ENCODE measurements around the gene F3. TPM values are rescaled to one million over a fixed set of nuclear protein-coding genes. Genes with fewer than 3 reads are reported as not detected.

F3 gene
- total and polyA plus RNA-seq, 2 donors (not counting 1 experiment from before 2014, with no cell fraction given): 0.25 TPM; not detected in 1

DNA sequence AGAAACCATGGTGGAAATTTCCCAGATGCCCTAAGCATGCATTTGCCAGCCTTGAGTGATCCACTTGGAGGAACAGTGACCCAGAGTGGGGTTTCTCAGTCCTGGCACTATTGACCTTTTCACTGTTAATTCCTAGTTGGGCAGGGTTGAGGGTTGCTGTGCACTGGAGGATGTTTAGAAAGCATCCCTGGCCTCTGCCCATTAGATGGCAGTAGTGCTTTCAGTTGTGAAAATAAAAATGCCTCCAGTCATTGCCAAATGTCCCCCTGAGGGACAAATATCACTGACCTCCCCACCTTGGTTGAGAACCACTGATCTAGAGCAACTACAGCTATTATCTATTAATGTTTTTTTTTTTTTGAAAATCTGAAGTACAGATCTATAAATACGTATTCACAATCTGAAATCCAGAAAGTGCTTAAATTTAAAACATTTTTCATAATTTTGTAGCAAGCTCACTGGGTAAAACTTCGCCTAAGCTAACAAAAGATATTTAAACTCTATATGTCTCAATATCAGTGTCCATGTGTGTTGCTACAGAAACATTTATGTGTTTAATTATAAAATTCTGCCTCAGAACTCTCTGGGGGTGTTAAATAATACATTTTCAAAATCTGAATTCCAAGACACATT, 27.3 kb downstream of the F3 start:
- Histone ChIP-seq H4K20me1 (ENCODE audit: control insufficient read depth, insufficient read depth, low read length, poor library complexity, severe bottlenecking) (no peaks in the 10 kb centered on the region), H3K4me3 (ENCODE audit: control extremely low read depth in 1 of 5, extremely low read depth in 1 of 5, insufficient read depth in 1 of 5, low read depth in 2 of 5, low read length in 4 of 5) (no peak overlapping the region), H3K4me1 (ENCODE audit: control insufficient read depth in 2 of 2, insufficient read depth in 2 of 2, low read length in 2 of 2) (no peaks in the 10 kb centered on the region), H3K79me2 (ENCODE audit: control insufficient read depth, insufficient read depth, low read length) (no peaks in the 10 kb centered on the region), H3K9ac (ENCODE audit: low read length) (no peak overlapping the region), H3K4me2 (replicated peaks; ENCODE audit: low read depth, low read length, poor library complexity, severe bottlenecking) (no peak overlapping the region), H2AFZ (ENCODE audit: insufficient read depth, low read depth, low read length, poor library complexity, severe bottlenecking) (no peak overlapping the region), H3K9me3 (ENCODE audit: control extremely low read depth in 1 of 3, control insufficient read depth in 2 of 3, insufficient read depth in 1 of 3, low read length in 2 of 3) (no peaks in the 10 kb centered on the region), H3K27me3 (replicated peaks in 1 of 4; ENCODE audit: control extremely low read depth in 1 of 4, control insufficient read depth in 3 of 4, insufficient read depth in 4 of 4, low read length in 3 of 4) (no peaks in the 10 kb centered on the region), H3K36me3 (replicated peaks in 1 of 2; ENCODE audit: control extremely low read depth in 1 of 2, control insufficient read depth in 1 of 2, extremely low read depth in 1 of 2, insufficient read depth in 2 of 2, low read length in 1 of 2) (no peaks in the 10 kb centered on the region), H3K27ac (ENCODE audit: low read length in 2 of 2) (no peak overlapping the region)
- intact Hi-C loops (cut with micrococcal nuclease): loop anchor here (1.0 to 10.0 kb wide), 3 partner anchors 288 to 531 kb away; no protein-coding TSS in a partner anchor
- no peak overlapping the region for H3K27ac Mint-ChIP-seq
- ATAC-seq (ENCODE audit: low read depth) (no peak), DNase-seq (peak; percentile 13)
- TF ChIP-seq EZH2 (IDR thresholded peaks at IDR 0.05; ENCODE audit: borderline replicate concordance, insufficient read depth, low read depth, low read length, poor library complexity, severe bottlenecking): no peak
- TF ChIP-seq, protein P1, sequence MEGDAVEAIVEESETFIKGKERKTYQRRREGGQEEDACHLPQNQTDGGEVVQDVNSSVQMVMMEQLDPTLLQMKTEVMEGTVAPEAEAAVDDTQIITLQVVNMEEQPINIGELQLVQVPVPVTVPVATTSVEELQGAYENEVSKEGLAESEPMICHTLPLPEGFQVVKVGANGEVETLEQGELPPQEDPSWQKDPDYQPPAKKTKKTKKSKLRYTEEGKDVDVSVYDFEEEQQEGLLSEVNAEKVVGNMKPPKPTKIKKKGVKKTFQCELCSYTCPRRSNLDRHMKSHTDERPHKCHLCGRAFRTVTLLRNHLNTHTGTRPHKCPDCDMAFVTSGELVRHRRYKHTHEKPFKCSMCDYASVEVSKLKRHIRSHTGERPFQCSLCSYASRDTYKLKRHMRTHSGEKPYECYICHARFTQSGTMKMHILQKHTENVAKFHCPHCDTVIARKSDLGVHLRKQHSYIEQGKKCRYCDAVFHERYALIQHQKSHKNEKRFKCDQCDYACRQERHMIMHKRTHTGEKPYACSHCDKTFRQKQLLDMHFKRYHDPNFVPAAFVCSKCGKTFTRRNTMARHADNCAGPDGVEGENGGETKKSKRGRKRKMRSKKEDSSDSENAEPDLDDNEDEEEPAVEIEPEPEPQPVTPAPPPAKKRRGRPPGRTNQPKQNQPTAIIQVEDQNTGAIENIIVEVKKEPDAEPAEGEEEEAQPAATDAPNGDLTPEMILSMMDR (IDR thresholded peaks at IDR 0.05): peak; percentile 54
- no peaks in the 10 kb centered on the region for H3K9me3 Mint-ChIP-seq (ENCODE audit: insufficient read depth)
- no peak overlapping the region for H3K4me3 Mint-ChIP-seq
- H3K4me1 Mint-ChIP-seq: no peaks in the 10 kb centered on the region
- WGBS (ENCODE audit: insufficient coverage): no CpG with 5 or more reads among the region's 2 CpGs
- CTCF ChIA-PET: interaction anchor here (0.5 to 6.6 kb wide), 6 partner anchors 11 to 340 kb away, joined by 3 to 64 read pairs (median 4); no protein-coding TSS in a partner anchor
- no peaks in the 10 kb centered on the region for H3K27me3 Mint-ChIP-seq
- POLR2A ChIA-PET: no interaction called here

DNA sequence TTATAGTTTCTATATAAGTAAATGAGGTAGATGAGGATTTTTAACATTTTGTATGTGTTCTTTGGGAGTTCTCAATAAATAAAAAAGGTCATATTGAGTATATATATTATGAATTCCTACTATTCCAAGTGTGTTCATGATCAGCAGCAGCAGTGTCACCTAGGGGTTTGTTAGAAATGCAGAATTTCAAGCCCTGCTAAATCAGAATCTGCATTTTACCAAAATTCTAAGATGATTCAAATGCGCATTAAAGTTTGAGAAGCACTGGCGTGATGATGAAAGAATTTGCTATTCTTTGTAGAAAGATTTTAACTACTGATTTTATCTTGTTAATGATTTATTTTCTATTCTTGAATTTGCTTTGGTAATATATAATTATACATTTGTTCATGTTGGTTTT, 28.7 kb downstream of the F3 start:
- Histone ChIP-seq H3K4me3 (ENCODE audit: control extremely low read depth in 1 of 5, extremely low read depth in 1 of 5, insufficient read depth in 1 of 5, low read depth in 2 of 5, low read length in 4 of 5) (no peak overlapping the region), H3K27me3 (replicated peaks in 1 of 4; ENCODE audit: control extremely low read depth in 1 of 4, control insufficient read depth in 3 of 4, insufficient read depth in 4 of 4, low read length in 3 of 4) (no peaks in the 10 kb centered on the region), H3K9ac (ENCODE audit: low read length) (no peak overlapping the region), H3K9me3 (ENCODE audit: control extremely low read depth in 1 of 3, control insufficient read depth in 2 of 3, insufficient read depth in 1 of 3, low read length in 2 of 3) (no peaks in the 10 kb centered on the region), H3K4me2 (replicated peaks; ENCODE audit: low read depth, low read length, poor library complexity, severe bottlenecking) (no peak overlapping the region), H4K20me1 (ENCODE audit: control insufficient read depth, insufficient read depth, low read length, poor library complexity, severe bottlenecking) (no peaks in the 10 kb centered on the region), H3K4me1 (ENCODE audit: control insufficient read depth in 2 of 2, insufficient read depth in 2 of 2, low read length in 2 of 2) (no peaks in the 10 kb centered on the region), H2AFZ (ENCODE audit: insufficient read depth, low read depth, low read length, poor library complexity, severe bottlenecking) (no peak overlapping the region), H3K79me2 (ENCODE audit: control insufficient read depth, insufficient read depth, low read length) (no peaks in the 10 kb centered on the region), H3K27ac (ENCODE audit: low read length in 2 of 2) (no peak overlapping the region), H3K36me3 (replicated peaks in 1 of 2; ENCODE audit: control extremely low read depth in 1 of 2, control insufficient read depth in 1 of 2, extremely low read depth in 1 of 2, insufficient read depth in 2 of 2, low read length in 1 of 2) (no peaks in the 10 kb centered on the region)
- ChIA-PET CTCF (interaction anchor here (1.8 to 6.6 kb wide), 2 partner anchors 31 to 292 kb away, joined by 8 to 64 read pairs; no protein-coding TSS in a partner anchor), POLR2A (no interaction called here)
- no peaks in the 10 kb centered on the region for H3K27me3 Mint-ChIP-seq
- no peak overlapping the region for H3K4me3 Mint-ChIP-seq
- ATAC-seq (ENCODE audit: low read depth): no peak
- no peaks in the 10 kb centered on the region for H3K9me3 Mint-ChIP-seq (ENCODE audit: insufficient read depth)
- WGBS (ENCODE audit: insufficient coverage): no CpG with 5 or more reads among the region's 2 CpGs
- no peak for DNase-seq
- TF ChIP-seq EZH2 (IDR thresholded peaks at IDR 0.05; ENCODE audit: borderline replicate concordance, insufficient read depth, low read depth, low read length, poor library complexity, severe bottlenecking): no peak
- TF ChIP-seq, protein P1 (IDR thresholded peaks at IDR 0.05): no peak
- no peaks in the 10 kb centered on the region for H3K4me1 Mint-ChIP-seq
- intact Hi-C loops (cut with micrococcal nuclease): loop anchor here (10.0 kb wide), 1 partner anchor 532 kb away; no protein-coding TSS in a partner anchor
- H3K27ac Mint-ChIP-seq: no peak overlapping the region

All from B cell (primary cell).